Parathyroid adenoma (tissue), 2 donors: ENCODE results near the gene ARHGAP10.

Experiments
- H2AFZ ChIP-seq: fragments of 300-600 bp; sonication (generic); one replicate; pipeline ENCODE4 v1.7.0; 2017; ENCODE audit warnings: antibody characterized with exemption, mild to moderate bottlenecking
- H3K27ac ChIP-seq: fragments of 300-600 bp; sonication (generic); one replicate; pipeline ENCODE4 v1.7.0; 2017
- H3K27me3 ChIP-seq: fragments of 300-600 bp; sonication (generic); one replicate; pipeline ENCODE4 v1.7.0; 2017; ENCODE audit warnings: low read length; ENCODE audit not compliant: control insufficient read depth, insufficient read depth
- H3K36me3 ChIP-seq: fragments of 300-600 bp; sonication (generic); one replicate; pipeline ENCODE4 v1.7.0; 2017; ENCODE audit warnings: low read length; ENCODE audit not compliant: control insufficient read depth, insufficient read depth
- H3K4me1 ChIP-seq: fragments of 300-600 bp; sonication (generic); one replicate; pipeline ENCODE4 v1.7.0; 2017; ENCODE audit warnings: control low read depth
- H3K4me2 ChIP-seq: fragments of 300-600 bp; sonication (generic); one replicate; pipeline ENCODE4 v1.7.0; 2017; ENCODE audit warnings: low read length
- H3K4me3 ChIP-seq: fragments of 300-600 bp; sonication (generic); one replicate; pipeline ENCODE4 v1.7.0; 2017; ENCODE audit warnings: low read depth, low read length
- H3K79me2 ChIP-seq: fragments of 300-600 bp; sonication (generic); one replicate; pipeline ENCODE4 v1.7.0; 2017; ENCODE audit warnings: control low read depth
- H3K9ac ChIP-seq: fragments of 300-600 bp; sonication (generic); one replicate; pipeline ENCODE4 v1.7.0; 2017; ENCODE audit warnings: mild to moderate bottlenecking
- H3K9me3 ChIP-seq: fragments of 300-600 bp; sonication (generic); one replicate; pipeline ENCODE4 v1.7.0; 2017; ENCODE audit warnings: low read length; ENCODE audit not compliant: control insufficient read depth
- TF ChIP-seq, protein P1 (sequence below): fragments of 300-600 bp; sonication (generic); IDR thresholded peaks from one replicate; pipeline ENCODE4 v1.7.0; 2017; ENCODE audit warnings: antibody characterized with exemption, mild to moderate bottlenecking
- donor health status: primary hyperparathyroidism.

ARHGAP10 gene

DNA sequence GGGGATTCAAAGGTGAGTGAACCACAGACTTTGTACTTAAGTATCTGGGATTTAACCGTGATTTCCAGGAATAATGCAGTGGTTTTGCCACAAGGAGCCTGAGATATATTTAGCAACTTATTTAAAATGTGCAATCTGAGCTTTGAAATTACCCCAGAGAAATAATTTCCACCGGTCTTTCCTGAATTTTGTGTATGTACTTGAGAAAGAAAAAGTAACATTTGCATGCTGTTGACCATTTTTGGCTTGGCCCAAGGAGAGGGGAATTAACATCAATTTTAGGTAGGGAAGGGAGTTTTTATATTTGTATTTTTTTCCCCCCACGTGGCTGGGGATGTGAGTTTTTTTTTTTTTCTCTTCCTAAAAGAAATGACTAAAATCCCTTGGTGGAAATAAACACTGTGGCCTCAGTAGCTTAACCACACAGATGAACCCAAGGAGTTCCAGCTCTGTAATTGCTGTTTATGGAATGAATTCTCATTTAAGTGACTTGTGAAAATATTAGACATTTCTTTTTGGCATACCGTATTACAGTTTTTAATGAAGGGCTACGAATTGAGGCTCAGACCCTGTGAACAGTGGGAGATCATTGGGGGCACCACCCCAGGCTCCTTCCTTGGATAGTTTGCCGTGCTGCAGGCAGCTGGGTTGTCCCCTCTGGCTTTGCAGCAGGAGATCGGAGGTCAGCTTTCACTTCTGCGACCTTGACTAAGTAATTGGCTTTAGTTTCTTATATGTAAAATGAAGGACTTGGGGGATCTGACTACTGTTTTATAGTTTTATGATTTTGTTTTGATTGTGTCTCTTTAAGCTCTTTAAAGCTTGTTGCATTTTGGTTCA, 116.1 kb downstream of the ARHGAP10 start:
- H2AFZ ChIP-seq = no peak overlapping the region
- H3K4me2 ChIP-seq = no peak overlapping the region
- H3K79me2 ChIP-seq = no peaks in the 10 kb centered on the region
- H3K4me3 ChIP-seq = no peak overlapping the region
- no peaks in the 10 kb centered on the region for H3K9me3 ChIP-seq
- H3K36me3 ChIP-seq = no peaks in the 10 kb centered on the region
- H3K27ac ChIP-seq = no peak overlapping the region
- TF ChIP-seq, protein P1, sequence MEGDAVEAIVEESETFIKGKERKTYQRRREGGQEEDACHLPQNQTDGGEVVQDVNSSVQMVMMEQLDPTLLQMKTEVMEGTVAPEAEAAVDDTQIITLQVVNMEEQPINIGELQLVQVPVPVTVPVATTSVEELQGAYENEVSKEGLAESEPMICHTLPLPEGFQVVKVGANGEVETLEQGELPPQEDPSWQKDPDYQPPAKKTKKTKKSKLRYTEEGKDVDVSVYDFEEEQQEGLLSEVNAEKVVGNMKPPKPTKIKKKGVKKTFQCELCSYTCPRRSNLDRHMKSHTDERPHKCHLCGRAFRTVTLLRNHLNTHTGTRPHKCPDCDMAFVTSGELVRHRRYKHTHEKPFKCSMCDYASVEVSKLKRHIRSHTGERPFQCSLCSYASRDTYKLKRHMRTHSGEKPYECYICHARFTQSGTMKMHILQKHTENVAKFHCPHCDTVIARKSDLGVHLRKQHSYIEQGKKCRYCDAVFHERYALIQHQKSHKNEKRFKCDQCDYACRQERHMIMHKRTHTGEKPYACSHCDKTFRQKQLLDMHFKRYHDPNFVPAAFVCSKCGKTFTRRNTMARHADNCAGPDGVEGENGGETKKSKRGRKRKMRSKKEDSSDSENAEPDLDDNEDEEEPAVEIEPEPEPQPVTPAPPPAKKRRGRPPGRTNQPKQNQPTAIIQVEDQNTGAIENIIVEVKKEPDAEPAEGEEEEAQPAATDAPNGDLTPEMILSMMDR = no peak
- no peak overlapping the region for H3K9ac ChIP-seq
- no peaks in the 10 kb centered on the region for H3K27me3 ChIP-seq
- no peaks in the 10 kb centered on the region for H3K4me1 ChIP-seq

DNA sequence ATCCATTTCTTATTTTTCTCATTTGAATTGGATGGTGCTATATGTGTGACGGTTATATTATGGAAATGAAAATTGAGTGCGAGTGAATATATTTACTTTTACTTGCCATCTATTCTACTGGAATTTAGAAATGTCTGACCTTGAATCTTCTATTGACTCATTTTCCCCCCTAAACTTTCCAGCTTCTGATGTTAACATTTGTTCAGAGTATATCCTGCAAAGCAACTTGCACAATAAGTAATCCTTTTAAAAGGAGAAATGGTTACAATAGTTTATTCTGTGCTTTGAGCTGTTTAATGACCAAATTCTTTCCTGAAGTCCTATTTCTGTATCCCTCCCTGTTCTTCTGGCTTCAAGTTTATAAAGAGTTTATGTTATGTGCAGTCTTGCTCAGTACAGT, 116.7 kb downstream of the ARHGAP10 start:
- H2AFZ ChIP-seq = no peak overlapping the region
- H3K4me1 ChIP-seq = no peaks in the 10 kb centered on the region
- TF ChIP-seq, protein P1 = no peak
- H3K9me3 ChIP-seq = no peaks in the 10 kb centered on the region
- H3K27me3 ChIP-seq = no peaks in the 10 kb centered on the region
- no peak overlapping the region for H3K4me3 ChIP-seq
- no peak overlapping the region for H3K4me2 ChIP-seq
- no peak overlapping the region for H3K27ac ChIP-seq
- H3K9ac ChIP-seq = no peak overlapping the region
- no peaks in the 10 kb centered on the region for H3K36me3 ChIP-seq
- H3K79me2 ChIP-seq = no peaks in the 10 kb centered on the region

DNA sequence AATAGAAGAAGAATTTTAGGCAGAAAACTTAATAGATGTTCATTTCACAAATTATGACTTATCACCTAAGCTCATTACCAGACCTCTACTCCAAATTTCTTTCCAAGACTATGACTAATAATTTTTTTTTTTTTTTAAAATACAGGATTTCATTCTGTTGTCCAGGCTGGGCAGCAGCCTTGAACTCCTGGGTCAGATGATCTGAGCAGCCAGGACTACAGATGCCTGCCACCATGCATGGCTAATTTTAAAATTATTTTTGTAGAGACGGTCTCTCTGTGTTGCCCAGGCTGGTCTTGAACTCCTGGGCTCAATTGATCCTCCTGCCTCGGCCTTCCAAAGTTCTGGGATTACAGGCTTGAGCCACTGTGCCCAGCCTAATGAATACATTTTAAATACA, 119.2 kb downstream of the ARHGAP10 start:
- Histone ChIP-seq H3K27me3 (no peaks in the 10 kb centered on the region), H3K4me1 (no peaks in the 10 kb centered on the region), H3K9me3 (no peaks in the 10 kb centered on the region), H3K27ac (no peak overlapping the region), H3K36me3 (no peaks in the 10 kb centered on the region), H3K4me3 (no peak overlapping the region), H2AFZ (no peak overlapping the region), H3K79me2 (no peaks in the 10 kb centered on the region), H3K9ac (no peak overlapping the region), H3K4me2 (no peak overlapping the region)
- TF ChIP-seq, protein P1 = no peak

DNA sequence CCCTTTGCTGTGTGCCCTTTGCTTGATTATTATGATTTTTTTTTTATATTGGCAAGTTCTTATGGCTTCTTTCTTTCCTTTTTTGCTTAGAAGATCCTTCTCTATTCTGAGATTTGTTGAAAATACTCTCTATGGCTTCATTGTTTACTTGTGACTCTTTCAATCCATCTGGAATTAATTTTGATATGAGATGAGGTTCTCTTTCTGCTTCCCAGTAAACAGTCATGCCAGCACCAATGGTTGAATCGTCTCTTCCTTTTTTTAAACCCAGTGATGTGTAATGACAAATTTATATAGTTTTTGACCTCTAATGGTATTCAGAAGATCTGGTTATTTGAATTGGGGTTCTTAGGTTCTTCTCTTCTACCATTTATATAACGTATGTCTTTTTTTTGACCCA, 121.8 kb downstream of the ARHGAP10 start:
- Histone ChIP-seq H3K9ac (no peak overlapping the region), H3K9me3 (no peaks in the 10 kb centered on the region), H3K4me2 (no peak overlapping the region), H3K4me1 (no peaks in the 10 kb centered on the region), H3K27ac (no peak overlapping the region), H2AFZ (no peak overlapping the region), H3K27me3 (no peaks in the 10 kb centered on the region), H3K4me3 (no peak overlapping the region), H3K79me2 (no peaks in the 10 kb centered on the region), H3K36me3 (no peaks in the 10 kb centered on the region)
- TF ChIP-seq, protein P1 = no peak

DNA sequence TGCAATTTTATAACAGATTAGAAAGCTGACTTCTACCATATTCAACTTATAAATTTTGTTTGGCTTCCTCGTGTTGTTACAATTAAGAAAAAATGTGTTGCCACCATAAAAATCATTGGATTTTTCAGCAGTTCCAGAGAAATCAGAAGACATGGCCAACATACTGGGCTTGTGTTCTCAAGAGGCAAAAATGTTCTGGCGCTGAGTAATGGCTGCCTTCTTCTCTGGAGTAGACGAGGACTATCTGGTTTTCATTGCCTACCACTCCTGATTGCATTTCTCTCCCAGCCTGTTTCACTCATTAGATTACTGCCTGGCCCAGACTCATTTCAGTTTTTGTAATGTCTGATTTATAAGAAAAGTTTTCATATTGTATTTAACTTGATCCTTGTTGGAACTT, 122.3 kb downstream of the ARHGAP10 start:
- H3K4me1 ChIP-seq = no peaks in the 10 kb centered on the region
- H3K9me3 ChIP-seq = no peaks in the 10 kb centered on the region
- no peak overlapping the region for H3K4me3 ChIP-seq
- TF ChIP-seq, protein P1 = no peak
- no peak overlapping the region for H2AFZ ChIP-seq
- H3K27ac ChIP-seq = no peak overlapping the region
- H3K36me3 ChIP-seq = no peaks in the 10 kb centered on the region
- no peaks in the 10 kb centered on the region for H3K79me2 ChIP-seq
- no peak overlapping the region for H3K9ac ChIP-seq
- no peaks in the 10 kb centered on the region for H3K27me3 ChIP-seq
- no peak overlapping the region for H3K4me2 ChIP-seq
